SK-N-SH treated with all-trans-retinoic acid at 6 μM for 48 hours (cell line): ENCODE results near the gene JARID2.

Experiments
- ATAC-seq: fragments of 200-7000 bp; cut with Tn5 transposase; 3 replicates; pipeline ENCODE4 v1.9.1; 2020; ENCODE audit warnings: mild to moderate bottlenecking, moderate library complexity
- ARNTL ChIP-seq: fragments of 450-650 bp; formaldehyde crosslinking; IDR thresholded peaks from 2 replicates; pipeline ENCODE4 v1.5.0; 2020; ENCODE audit warnings: low read depth, mild to moderate bottlenecking, moderate library complexity, borderline replicate concordance
- BACH2 ChIP-seq: fragments of 250-450 bp; sonication (Bioruptor Pico); IDR thresholded peaks from 2 replicates; pipeline ENCODE4 v1.9.0; 2021; ENCODE audit warnings: mild to moderate bottlenecking, borderline replicate concordance
- CREB5 ChIP-seq: fragments of 250-450 bp; sonication (Bioruptor Pico); IDR thresholded peaks from 2 replicates; pipeline ENCODE4 v1.5.1; 2020; ENCODE audit warnings: low read depth, mild to moderate bottlenecking, moderate library complexity
- CSDC2 ChIP-seq: fragments of 250-450 bp; sonication (Bioruptor Pico); IDR thresholded peaks from 2 replicates; pipeline ENCODE4 v1.5.0; 2020; ENCODE audit warnings: mild to moderate bottlenecking, moderate library complexity
- ESRRG ChIP-seq: fragments of 250-450 bp; sonication (Bioruptor Pico); IDR thresholded peaks from 2 replicates; pipeline ENCODE4 v1.6.1; 2021; ENCODE audit warnings: mild to moderate bottlenecking
- GLIS3 ChIP-seq: fragments of 250-450 bp; sonication (Bioruptor Pico); IDR thresholded peaks from 2 replicates; pipeline ENCODE4 v1.5.0; 2020; ENCODE audit warnings: mild to moderate bottlenecking, moderate library complexity
- ISL1 ChIP-seq: fragments of 250-450 bp; sonication (Bioruptor Pico); IDR thresholded peaks from 2 replicates; pipeline ENCODE4 v2.1.2; 2022; ENCODE audit warnings: mild to moderate bottlenecking, moderate library complexity
- OSR1 ChIP-seq: fragments of 250-450 bp; sonication (Bioruptor Pico); IDR thresholded peaks from 2 replicates; pipeline ENCODE4 v1.8.0; 2022; ENCODE audit warnings: moderate library complexity, mild to moderate bottlenecking, inconsistent platforms
- PATZ1 ChIP-seq: fragments of 250-450 bp; sonication (Bioruptor Pico); IDR thresholded peaks from 2 replicates; pipeline ENCODE4 v1.8.0; 2020; ENCODE audit warnings: mild to moderate bottlenecking, moderate library complexity, borderline replicate concordance
- POU6F1 ChIP-seq: fragments of 250-450 bp; sonication (Bioruptor Pico); IDR thresholded peaks from 2 replicates; pipeline ENCODE4 v1.8.0; 2021; ENCODE audit warnings: low read depth, mild to moderate bottlenecking, moderate library complexity, borderline replicate concordance
- PPARA ChIP-seq: fragments of 250-450 bp; sonication (Bioruptor Pico); IDR thresholded peaks from 2 replicates; pipeline ENCODE4 v1.5.0; 2020; ENCODE audit warnings: mild to moderate bottlenecking, borderline replicate concordance
- RARB ChIP-seq: fragments of 250-450 bp; sonication (Bioruptor Pico); IDR thresholded peaks from 2 replicates; pipeline ENCODE4 v1.8.0; 2021; ENCODE audit warnings: mild to moderate bottlenecking, moderate library complexity
- SNAI2 ChIP-seq: fragments of 250-450 bp; sonication (Bioruptor Pico); IDR thresholded peaks from 2 replicates; pipeline ENCODE4 v1.5.0; 2020; ENCODE audit warnings: mild to moderate bottlenecking, moderate library complexity
- TCF4 ChIP-seq: fragments of 250-450 bp; sonication (Bioruptor Pico); IDR thresholded peaks from 2 replicates; pipeline ENCODE4 v1.8.0; 2021; ENCODE audit warnings: mild to moderate bottlenecking, moderate library complexity, borderline replicate concordance
- TOX ChIP-seq: fragments of 250-450 bp; sonication (Bioruptor Pico); IDR thresholded peaks from 2 replicates; pipeline ENCODE4 v1.8.0; 2021; ENCODE audit warnings: mild to moderate bottlenecking, moderate library complexity, borderline replicate concordance
- ZC3H10 ChIP-seq: fragments of 250-450 bp; sonication (Bioruptor Pico); IDR thresholded peaks from 2 replicates; pipeline ENCODE4 v1.5.1; 2021; ENCODE audit warnings: mild to moderate bottlenecking, moderate library complexity
- ZFP3 ChIP-seq: fragments of 250-450 bp; sonication (Bioruptor Pico); IDR thresholded peaks from 2 replicates; pipeline ENCODE4 v1.5.0; 2020; ENCODE audit warnings: mild to moderate bottlenecking, moderate library complexity
- ZFP30 ChIP-seq: fragments of 450-650 bp; formaldehyde crosslinking; IDR thresholded peaks from 2 replicates; pipeline ENCODE4 v1.5.0; 2022; ENCODE audit warnings: mild to moderate bottlenecking, moderate library complexity
- ZNF565 ChIP-seq: fragments of 450-650 bp; formaldehyde crosslinking; conservative IDR thresholded peaks from 2 replicates; pipeline ENCODE4 v1.5.0; 2020; ENCODE audit warnings: low read depth, mild to moderate bottlenecking, moderate library complexity
- ZNF70 ChIP-seq: fragments of 450-650 bp; formaldehyde crosslinking; IDR thresholded peaks from 2 replicates; pipeline ENCODE4 v1.5.0; 2020; ENCODE audit warnings: mild to moderate bottlenecking, moderate library complexity
- ZNF8 ChIP-seq: fragments of 450-650 bp; formaldehyde crosslinking; IDR thresholded peaks from 2 replicates; pipeline ENCODE4 v1.5.0; 2020; ENCODE audit warnings: mild to moderate bottlenecking, moderate library complexity
- TF ChIP-seq, protein P1 (sequence below): fragments of 250-450 bp; sonication (Bioruptor Pico); IDR thresholded peaks from 2 replicates; pipeline ENCODE4 v1.5.1; 2021; ENCODE audit warnings: mild to moderate bottlenecking, moderate library complexity
- TF ChIP-seq, protein P2 (sequence below): fragments of 250-450 bp; sonication (Bioruptor Pico); IDR thresholded peaks from 2 replicates; pipeline ENCODE4 v1.5.0; 2020; ENCODE audit warnings: mild to moderate bottlenecking, moderate library complexity

The JARID2 gene

DNA sequence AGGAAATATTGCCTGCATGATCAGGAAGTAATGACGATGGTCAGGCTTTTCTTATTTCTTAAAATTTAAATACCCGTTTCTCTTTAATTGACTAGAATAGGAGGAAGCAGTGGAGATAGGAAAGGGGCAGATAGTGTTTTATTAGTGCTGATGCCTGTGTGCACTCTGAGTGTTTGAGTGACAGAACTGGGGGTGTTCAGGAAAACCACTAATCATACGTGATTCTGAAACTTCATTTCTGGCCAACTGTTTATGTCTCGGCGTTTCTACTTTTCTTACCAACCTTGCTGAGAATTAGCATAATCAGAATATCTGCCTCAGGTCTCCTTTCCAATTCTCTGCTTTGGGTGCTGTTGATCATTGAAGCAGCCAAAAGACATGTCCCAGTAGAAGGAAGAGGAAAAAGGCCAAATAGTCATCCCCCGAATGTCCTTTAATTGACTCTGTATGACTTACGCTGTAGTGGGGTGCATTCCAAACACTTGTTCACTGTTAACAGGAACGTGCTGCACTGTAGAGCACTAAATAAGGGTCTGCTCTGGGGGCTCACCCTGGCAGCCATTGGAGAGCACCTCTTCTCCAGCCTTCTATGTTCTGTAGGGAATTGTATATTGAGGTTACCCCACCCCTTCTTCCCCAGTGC, 152.9 kb downstream of the JARID2 start:
- TF ChIP-seq POU6F1 (CRISPR knock-in tag), result no peak
- no peak for ATAC-seq

DNA sequence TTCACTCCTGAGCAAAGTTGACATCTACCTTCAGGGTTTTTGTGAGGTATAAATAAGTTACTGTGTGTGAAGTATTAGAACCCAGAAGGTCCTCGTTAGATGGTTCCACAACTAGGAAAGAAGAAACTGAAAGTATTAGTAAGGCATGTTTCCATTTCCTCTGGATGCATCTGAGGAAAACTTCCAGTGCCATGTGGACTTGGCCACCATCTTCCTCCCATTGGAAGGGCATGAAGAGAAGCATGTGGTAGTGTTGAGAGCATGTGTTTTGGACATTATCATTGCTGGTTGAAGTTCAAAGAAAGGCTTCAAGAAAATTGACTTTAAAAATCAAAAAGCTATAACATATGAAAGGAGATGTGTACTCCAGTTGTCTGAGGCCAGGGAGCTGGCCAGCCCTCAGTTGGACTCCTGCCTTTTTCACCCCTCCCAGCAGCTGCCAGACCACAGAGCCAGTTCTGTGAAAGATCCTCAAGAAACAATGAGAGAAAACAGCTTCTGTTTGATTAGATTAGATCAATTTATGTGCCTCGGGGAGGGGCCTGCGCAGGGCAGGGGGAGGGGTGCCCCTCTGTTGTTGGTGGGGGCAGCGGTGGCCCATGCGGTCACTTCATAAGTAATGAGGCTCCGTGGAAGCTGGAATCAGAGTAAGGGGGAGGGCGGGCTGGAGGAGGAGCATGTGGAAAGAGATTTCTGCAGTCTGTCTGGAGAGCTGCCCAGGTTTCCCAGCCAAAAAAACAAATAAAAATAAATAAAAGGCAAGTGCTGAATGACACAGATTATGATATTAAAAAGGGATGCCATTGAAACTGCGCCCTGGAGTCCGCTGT, 154.0 kb downstream of the JARID2 start:
- TF ChIP-seq ZNF8 (CRISPR knock-in tag), result 0 out of 2 replicates have a peak, but pooled peaks have one; percentile 25
- 0 out of 2 replicates have a peak, but pooled peaks have one; percentile 19 for TF ChIP-seq ZFP3
- no peak; the same call in 1 of the 2 replicates for TF ChIP-seq CSDC2 (CRISPR knock-in tag)
- TF ChIP-seq GLIS3 (CRISPR knock-in tag), result 0 out of 2 replicates have a peak, but pooled peaks have one; percentile 8
- peak; percentile 76; the same call in 1 of the 2 replicates for TF ChIP-seq BACH2 (CRISPR knock-in tag)
- TF ChIP-seq, protein P1, sequence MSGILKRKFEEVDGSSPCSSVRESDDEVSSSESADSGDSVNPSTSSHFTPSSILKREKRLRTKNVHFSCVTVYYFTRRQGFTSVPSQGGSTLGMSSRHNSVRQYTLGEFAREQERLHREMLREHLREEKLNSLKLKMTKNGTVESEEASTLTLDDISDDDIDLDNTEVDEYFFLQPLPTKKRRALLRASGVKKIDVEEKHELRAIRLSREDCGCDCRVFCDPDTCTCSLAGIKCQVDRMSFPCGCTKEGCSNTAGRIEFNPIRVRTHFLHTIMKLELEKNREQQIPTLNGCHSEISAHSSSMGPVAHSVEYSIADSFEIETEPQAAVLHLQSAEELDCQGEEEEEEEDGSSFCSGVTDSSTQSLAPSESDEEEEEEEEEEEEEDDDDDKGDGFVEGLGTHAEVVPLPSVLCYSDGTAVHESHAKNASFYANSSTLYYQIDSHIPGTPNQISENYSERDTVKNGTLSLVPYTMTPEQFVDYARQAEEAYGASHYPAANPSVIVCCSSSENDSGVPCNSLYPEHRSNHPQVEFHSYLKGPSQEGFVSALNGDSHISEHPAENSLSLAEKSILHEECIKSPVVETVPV, result no peak; the same call in 1 of the 2 replicates
- peak; percentile 33; the same call in 1 of the 2 replicates for TF ChIP-seq ZFP30 (CRISPR knock-in tag)
- TF ChIP-seq ZNF70 (CRISPR knock-in tag), result 0 out of 2 replicates have a peak, but pooled peaks have one; percentile 7
- TF ChIP-seq ISL1 (CRISPR knock-in tag), result peak; percentile 74
- TF ChIP-seq CREB5, result no peak
- TF ChIP-seq ZC3H10 (CRISPR knock-in tag), result no peak
- TF ChIP-seq RARB (CRISPR knock-in tag), result no peak
- no peak for TF ChIP-seq ARNTL
- TF ChIP-seq ZNF565 (CRISPR knock-in tag), result no peak
- TF ChIP-seq TOX, result no peak
- TF ChIP-seq PPARA (CRISPR knock-in tag), result 0 out of 2 replicates have a peak, but pooled peaks have one; percentile 50
- TF ChIP-seq ESRRG (CRISPR knock-in tag), result no peak
- peak; percentile 97 for TF ChIP-seq TCF4 (CRISPR knock-in tag)
- TF ChIP-seq POU6F1 (CRISPR knock-in tag), result no peak
- TF ChIP-seq OSR1 (CRISPR knock-in tag), result no peak
- peak; percentile 95 for TF ChIP-seq PATZ1 (CRISPR knock-in tag)
- 0 out of 2 replicates have a peak, but pooled peaks have one; percentile 12 for TF ChIP-seq SNAI2
- TF ChIP-seq, protein P2, sequence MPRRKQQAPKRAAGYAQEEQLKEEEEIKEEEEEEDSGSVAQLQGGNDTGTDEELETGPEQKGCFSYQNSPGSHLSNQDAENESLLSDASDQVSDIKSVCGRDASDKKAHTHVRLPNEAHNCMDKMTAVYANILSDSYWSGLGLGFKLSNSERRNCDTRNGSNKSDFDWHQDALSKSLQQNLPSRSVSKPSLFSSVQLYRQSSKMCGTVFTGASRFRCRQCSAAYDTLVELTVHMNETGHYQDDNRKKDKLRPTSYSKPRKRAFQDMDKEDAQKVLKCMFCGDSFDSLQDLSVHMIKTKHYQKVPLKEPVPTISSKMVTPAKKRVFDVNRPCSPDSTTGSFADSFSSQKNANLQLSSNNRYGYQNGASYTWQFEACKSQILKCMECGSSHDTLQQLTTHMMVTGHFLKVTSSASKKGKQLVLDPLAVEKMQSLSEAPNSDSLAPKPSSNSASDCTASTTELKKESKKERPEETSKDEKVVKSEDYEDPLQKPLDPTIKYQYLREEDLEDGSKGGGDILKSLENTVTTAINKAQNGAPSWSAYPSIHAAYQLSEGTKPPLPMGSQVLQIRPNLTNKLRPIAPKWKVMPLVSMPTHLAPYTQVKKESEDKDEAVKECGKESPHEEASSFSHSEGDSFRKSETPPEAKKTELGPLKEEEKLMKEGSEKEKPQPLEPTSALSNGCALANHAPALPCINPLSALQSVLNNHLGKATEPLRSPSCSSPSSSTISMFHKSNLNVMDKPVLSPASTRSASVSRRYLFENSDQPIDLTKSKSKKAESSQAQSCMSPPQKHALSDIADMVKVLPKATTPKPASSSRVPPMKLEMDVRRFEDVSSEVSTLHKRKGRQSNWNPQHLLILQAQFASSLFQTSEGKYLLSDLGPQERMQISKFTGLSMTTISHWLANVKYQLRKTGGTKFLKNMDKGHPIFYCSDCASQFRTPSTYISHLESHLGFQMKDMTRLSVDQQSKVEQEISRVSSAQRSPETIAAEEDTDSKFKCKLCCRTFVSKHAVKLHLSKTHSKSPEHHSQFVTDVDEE, result peak; percentile 93
- ATAC-seq, result peak; percentile 95
